GM12878 (cell line): Measurements from ENCODE around the gene PRRX1. TPM values are rescaled to one million over a fixed set of nuclear protein-coding genes. Genes with fewer than 3 reads are reported as not detected.
A peak's percentile ranks its signal among the peaks of the same experiment; 100 is the strongest.

Experiments
- ATAC-seq: fragments of 200-7000 bp; cut with Tn5 transposase; 3 replicates; pipeline ENCODE4 v1.9.1; 2020; ENCODE audit warnings: mild to moderate bottlenecking, moderate library complexity
- BruUV-seq: library from RNA; stranded (reverse); fragments of 400-500 nt; replicated peaks from 2 replicates; lab custom pipeline; 2021; lab: Mats Ljungman, UMichigan
- CTCF ChIA-PET: fragments of 300-600 bp; sonication (Branson Sonifier 250); formaldehyde crosslinking; extraction: SDS; loops from one replicate; lab custom pipeline; 2021; ENCODE audit warnings: inconsistent platforms; lab: Yijun Ruan, JAX
- POLR2A ChIA-PET: fragments of 350-600 bp; formaldehyde crosslinking; extraction: SDS; loops from one replicate; lab custom pipeline; 2021; ENCODE audit warnings: inconsistent platforms; lab: Charles Lee
- RAD21 ChIA-PET: fragments of 300-600 bp; sonication (Branson Sonifier 250); formaldehyde crosslinking; loops from one replicate; lab custom pipeline; 2023; ENCODE audit warnings: antibody characterized with exemption; ENCODE audit not compliant: unreplicated experiment; lab: Charles Lee
- SMC1A ChIA-PET: fragments of 300-600 bp; sonication (Branson Sonifier 250); formaldehyde crosslinking; loops from one replicate; lab custom pipeline; 2023; ENCODE audit not compliant: unreplicated experiment, uncharacterized antibody; lab: Charles Lee
- DNase-seq: peaks from one replicate; pipeline ENCODE4 v3.0.0-alpha.2; 2011; ENCODE audit warnings: low read depth, low spot score
- FAIRE-seq: peaks from 3 replicates; lab custom pipeline; 2011; peaks lifted over from hg19 to GRCh38; lab: Jason Lieb, UNC
- H2AFZ ChIP-seq: 2 replicates; pipeline ENCODE4 v1.6.0; 2011; ENCODE audit warnings: low read depth, low read length, control low read depth; ENCODE audit not compliant: control insufficient read depth
- H3K27ac ChIP-seq: 2 replicates; pipeline ENCODE4 v1.5.1; 2011; ENCODE audit warnings: control low read depth; ENCODE audit not compliant: control insufficient read depth, insufficient read depth
- H3K27me3 ChIP-seq, 2 experiments: replicated peaks in 1 of 2; 2 replicates each; pipeline versions ENCODE4 v1.6.0 to v1.6.1; 2011; ENCODE audit warnings: low read length in 1 of 2; ENCODE audit not compliant: control insufficient read depth in 2 of 2, insufficient read depth in 2 of 2
- H3K36me3 ChIP-seq, 2 experiments: 2 replicates each; pipeline ENCODE4 v1.5.1; 2011; ENCODE audit warnings: low read length in 1 of 2; ENCODE audit not compliant: control insufficient read depth in 2 of 2, insufficient read depth in 2 of 2
- H3K4me1 ChIP-seq: 2 replicates; pipeline ENCODE4 v1.6.1; 2011; ENCODE audit warnings: mild to moderate bottlenecking, low read length, moderate library complexity, mixed read lengths; ENCODE audit not compliant: control insufficient read depth, insufficient read depth
- H3K4me2 ChIP-seq: 2 replicates; pipeline ENCODE4 v1.6.0; 2011; ENCODE audit warnings: control low read depth; ENCODE audit not compliant: control insufficient read depth, insufficient read depth
- H3K4me3 ChIP-seq: fragments of 200-600 bp; sonication (generic); 2 replicates; pipeline ENCODE4 v1.5.1; 2016
- H3K79me2 ChIP-seq: 2 replicates; pipeline ENCODE4 v1.6.0; 2011; ENCODE audit warnings: low read length; ENCODE audit not compliant: control insufficient read depth, insufficient read depth
- H3K9ac ChIP-seq: 2 replicates; pipeline ENCODE4 v1.8.0; 2011; ENCODE audit warnings: low read length, control low read depth, mixed read lengths; ENCODE audit not compliant: control insufficient read depth, insufficient read depth
- H3K9me3 ChIP-seq: replicated peaks from 3 replicates; pipeline ENCODE4 v1.5.1; 2011; ENCODE audit warnings: mild to moderate bottlenecking, low read length; ENCODE audit not compliant: control insufficient read depth, insufficient read depth
- H4K20me1 ChIP-seq: 2 replicates; pipeline ENCODE4 v1.6.0; 2011; ENCODE audit not compliant: control insufficient read depth, insufficient read depth
- BHLHE40 ChIP-seq, 2 experiments: fragments of 450-650 bp in 1 of 2; IDR thresholded peaks; 2 replicates each; pipeline ENCODE4 v1.6.1; 2011 to 2017; ENCODE audit warnings: low read depth in 2 of 2, borderline replicate concordance in 1 of 2, improper control_type of control experiment in 1 of 2, low read length in 1 of 2, mild to moderate bottlenecking in 1 of 2
- CBFB ChIP-seq: IDR thresholded peaks from 2 replicates; pipeline ENCODE4 v1.6.1; 2016; ENCODE audit warnings: antibody characterized with exemption, low read depth
- CREB1 ChIP-seq: IDR thresholded peaks from 2 replicates; pipeline ENCODE4 v1.6.1; 2012; ENCODE audit warnings: low read depth, mild to moderate bottlenecking, inconsistent platforms
- E4F1 ChIP-seq: fragments of 450-650 bp; IDR thresholded peaks from 2 replicates; pipeline ENCODE4 v1.6.1; 2018; ENCODE audit warnings: borderline replicate concordance, mild to moderate bottlenecking; ENCODE audit not compliant: partially characterized antibody
- GATAD2B ChIP-seq: fragments of 450-650 bp; conservative IDR thresholded peaks from 2 replicates; pipeline ENCODE4 v1.6.1; 2017; ENCODE audit warnings: low read depth, mild to moderate bottlenecking, moderate library complexity
- IKZF1 ChIP-seq: fragments of 450-650 bp; conservative IDR thresholded peaks from 2 replicates; pipeline ENCODE4 v1.6.1; 2017; ENCODE audit warnings: antibody characterized with exemption, mild to moderate bottlenecking
- MEF2B ChIP-seq: fragments of 450-650 bp; IDR thresholded peaks from 2 replicates; pipeline ENCODE4 v1.6.1; 2018; ENCODE audit warnings: mild to moderate bottlenecking, moderate library complexity; ENCODE audit not compliant: partially characterized antibody, poor library complexity, severe bottlenecking
- NBN ChIP-seq: fragments of 450-650 bp; IDR thresholded peaks from 2 replicates; pipeline ENCODE4 v1.6.1; 2016
- NR2C2 ChIP-seq: IDR thresholded peaks from 2 replicates; pipeline ENCODE4 v1.6.1; 2011; ENCODE audit warnings: borderline replicate concordance, low read depth; ENCODE audit not compliant: control insufficient read depth, insufficient read length
- NR2F1 ChIP-seq: fragments of 450-650 bp; conservative IDR thresholded peaks from 2 replicates; pipeline ENCODE4 v1.6.1; 2017; ENCODE audit warnings: mild to moderate bottlenecking
- POU2F2 ChIP-seq: IDR thresholded peaks from 3 replicates; pipeline ENCODE4 v1.6.1; 2011; ENCODE audit warnings: low read depth, mild to moderate bottlenecking, low read length, borderline replicate concordance
- RAD21 ChIP-seq: IDR thresholded peaks from 2 replicates; pipeline ENCODE4 v1.6.1; 2011; ENCODE audit warnings: mild to moderate bottlenecking, low read depth, low read length, moderate library complexity; ENCODE audit not compliant: insufficient read depth
- RELB ChIP-seq: fragments of 450-650 bp; IDR thresholded peaks from 2 replicates; pipeline ENCODE4 v1.6.1; 2017; ENCODE audit warnings: low read depth, mild to moderate bottlenecking, moderate library complexity
- SKIL ChIP-seq: fragments of 450-650 bp; IDR thresholded peaks from 2 replicates; pipeline ENCODE4 v1.6.1; 2017; ENCODE audit warnings: mild to moderate bottlenecking, low read depth, inconsistent platforms; ENCODE audit not compliant: poor library complexity, severe bottlenecking
- SMC3 ChIP-seq: IDR thresholded peaks from 2 replicates; pipeline ENCODE4 v1.6.1; 2011; ENCODE audit warnings: low read length, improper control_type of control experiment, borderline replicate concordance
- SPI1 ChIP-seq: IDR thresholded peaks from 2 replicates; pipeline ENCODE4 v1.6.1; 2011; ENCODE audit warnings: low read depth, mild to moderate bottlenecking, low read length, moderate library complexity, borderline replicate concordance; ENCODE audit not compliant: insufficient read depth
- ZSCAN29 ChIP-seq: fragments of 450-650 bp; IDR thresholded peaks from 2 replicates; pipeline ENCODE4 v1.6.1; 2017; ENCODE audit warnings: mild to moderate bottlenecking, moderate library complexity
- WGBS: methylation state at CpG from one replicate; pipeline ENCODE4 v1.1.6; 2016; ENCODE audit warnings: low lambda C conversion rate; ENCODE audit not compliant: insufficient replicate concordance, insufficient coverage; ENCODE audit errors: missing lambda C conversion rate; 5-methylcytosine and 5-hydroxymethylcytosine counted together
- in situ Hi-C: fragments of 300-500 bp; cut with MboI; formaldehyde crosslinking; loops from 9 replicates; pipeline ENCODE4 v1.14.3; 2018; ENCODE audit warnings: mixed read lengths
- intact Hi-C: fragments of 100-400 bp; cut with micrococcal nuclease; formaldehyde crosslinking; loops from one replicate; pipeline ENCODE4 v1.14.2; 2022; ENCODE audit not compliant: unreplicated experiment
- polyA plus RNA-seq, 11 experiments: library from polyadenylated mRNA; depleted of rRNA in 4 of 11; unstranded in 6 of 11; stranded (reverse) in 5 of 11; fragments of >200 nt; fragmentation: Nextera tagmentation in 4 of 11; fragmentation: Illumina TruSeq in 1 of 11; extraction: Ambion mirVana in 4 of 11; extraction: Trizol in 1 of 11; gene quantifications; 1 replicate in 1 of 11; 2 replicates in 10 of 11; pipeline versions ENCODE4 v1.2.1 to v1.2.3, GENCODE V29; 2011 to 2016; ENCODE audit warnings: inconsistent platforms in 2 of 11, missing spikeins in 2 of 11, low read depth in 1 of 11
- total RNA-seq, 4 experiments: library from RNA; depleted of rRNA in 3 of 4; stranded (reverse); fragments of >200 nt in 3 of 4; fragmentation: Illumina TruSeq in 1 of 4; extraction: Trizol in 1 of 4; gene quantifications; 2 replicates each; pipeline versions ENCODE4 v1.2.1 to v1.2.3, GENCODE V29; 2013 to 2021

The PRRX1 gene
- total and polyA plus RNA-seq, 10 of the 15 experiments (the other 5 are each of a cell fraction or from before 2014, with no cell fraction given), result 0.42 to 64.6 (median 1.5) TPM

- 11% methylated on average over 4 of the region's 4 CpGs for WGBS
- no peak overlapping the region for H3K4me3 ChIP-seq
- intact Hi-C loops, result loop anchor here (5.0 kb wide), 1 partner anchor 585 kb away; the partner anchor contains the start of gene KIFAP3
- BruUV-seq, result no TSS peak
- H3K27me3 ChIP-seq, result peaks cover 2 to 16% of the 10 kb centered on the region in 2 experiments
- CTCF ChIA-PET, result interaction anchor here (0.6 to 5.8 kb wide), 21 partner anchors 9 to 728 kb away, joined by 3 to 18 read pairs (median 5); partner anchors contain the start of gene KIFAP3
- no peak overlapping the region for H2AFZ ChIP-seq
- in situ Hi-C loops, result no loop called here
- no peaks in the 10 kb centered on the region for H4K20me1 ChIP-seq
- no peak for FAIRE-seq
- ATAC-seq, result peak; percentile 78
- no peaks in the 10 kb centered on the region for H3K79me2 ChIP-seq
- H3K4me1 ChIP-seq, result no peaks in the 10 kb centered on the region
- no peak overlapping the region for H3K4me2 ChIP-seq
- SMC1A ChIA-PET, result interaction anchor here (0.9 to 12.1 kb wide), 26 partner anchors 9 to 742 kb away, joined by 3 to 150 read pairs (median 6); no protein-coding TSS in a partner anchor
- no peaks in the 10 kb centered on the region for H3K36me3 ChIP-seq
- POLR2A ChIA-PET, result interaction anchor here (0.6 to 5.9 kb wide), 26 partner anchors 10 to 764 kb away, joined by 3 to 50 read pairs (median 4); partner anchors contain the start of genes GORAB and SCYL3
- peak; percentile 42 for DNase-seq
- no peak overlapping the region for H3K27ac ChIP-seq
- RAD21 ChIA-PET, result interaction anchor here (0.7 to 6.6 kb wide), 31 partner anchors 10 to 766 kb away, joined by 3 to 46 read pairs (median 6); partner anchors contain the start of gene GORAB
- H3K9ac ChIP-seq, result no peak overlapping the region
- H3K9me3 ChIP-seq, result no peaks in the 10 kb centered on the region; the same call in 2 of the 3 replicates
- peak; percentile 36; the same call in 1 of the 2 replicates for TF ChIP-seq NR2F1
- peak; percentile 78 for TF ChIP-seq GATAD2B
- TF ChIP-seq SKIL, result peak; percentile 39
- no peak for TF ChIP-seq NR2C2
- TF ChIP-seq BHLHE40 (IDR thresholded peaks at IDR 0.05; ENCODE audit: borderline replicate concordance in 1 of 2, low read depth in 2 of 2, low read length in 1 of 2), result peak in 1 of 2 experiments; percentile 16; a peak in 1 of 4 replicates
- TF ChIP-seq ZSCAN29, result no peak
- TF ChIP-seq POU2F2, result no peak
- TF ChIP-seq RAD21, result no peak
- TF ChIP-seq SPI1, result peak; percentile 96
- TF ChIP-seq SMC3, result no peak
- TF ChIP-seq CBFB, result no peak
- TF ChIP-seq NBN, result 0 out of 2 replicates have a peak, but pooled peaks have one; percentile 45
- peak; percentile 52 for TF ChIP-seq RELB
- peak; percentile 91 for TF ChIP-seq MEF2B
- 0 out of 2 replicates have a peak, but pooled peaks have one; percentile 48 for TF ChIP-seq IKZF1
- no peak for TF ChIP-seq CREB1
- no peak for TF ChIP-seq E4F1
These were observed 6.6 kb upstream of the PRRX1 start for GRCh38 chr1:170657275-170657853.
